NCI-H1048 (cell line): ENCODE measurements around the gene HEXD.

Experiments
- DNase-seq: peaks from one replicate; lab custom pipeline; 2025; lab: John Stamatoyannopoulos, UW

HEXD gene

GRCh38 chr17:82490512-82491195 lies 72.5 kb downstream of the HEXD start:
- DNase-seq, result no peak

- DNase-seq, result no peak
Observed at GRCh38 chr17:82491196-82491530, 73.0 kb downstream of the HEXD start.

GRCh38 chr17:82491533-82491932 lies 73.4 kb downstream of the HEXD start:
- DNase-seq, result no peak
